NCI-H2196 treated with DMSO at 0.1 percent for 48 hours (cell line): Measurements from ENCODE around the gene TRERF1.

ENCODE experiments used
- DNase-seq: peaks from one replicate; lab custom pipeline; 2025; ENCODE audit not compliant: unreplicated experiment; lab: John Stamatoyannopoulos, UW

Gene TRERF1

GRCh38 chr6:42313038-42313437 lies 138.7 kb downstream of the TRERF1 start:
- no peak for DNase-seq

GRCh38 chr6:42307141-42307470 lies 144.6 kb downstream of the TRERF1 start:
- DNase-seq, result no peak

- no peak for DNase-seq
Observed at GRCh38 chr6:42306439-42307140, 145.1 kb downstream of the TRERF1 start.

- DNase-seq, result no peak
Observed at GRCh38 chr6:42304053-42304712, 147.5 kb downstream of the TRERF1 start.

- DNase-seq, result no peak
Observed at GRCh38 chr6:42302411-42302810, 149.3 kb downstream of the TRERF1 start.

GRCh38 chr6:42301986-42302385 lies 149.7 kb downstream of the TRERF1 start:
- no peak for DNase-seq

GRCh38 chr6:42300701-42301100 lies 151.0 kb downstream of the TRERF1 start:
- no peak for DNase-seq

- no peak for DNase-seq
Observed at GRCh38 chr6:42300185-42300584, 151.5 kb downstream of the TRERF1 start.

GRCh38 chr6:42297661-42298060 lies 154.1 kb downstream of the TRERF1 start:
- DNase-seq, result no peak

- DNase-seq, result no peak
Observed at GRCh38 chr6:42296614-42297013, 155.1 kb downstream of the TRERF1 start.

- DNase-seq, result no peak
Observed at GRCh38 chr6:42295677-42296076, 156.0 kb downstream of the TRERF1 start.

- DNase-seq, result no peak
Observed at GRCh38 chr6:42295181-42295580, 156.5 kb downstream of the TRERF1 start.

- DNase-seq, result no peak
Observed at GRCh38 chr6:42294759-42295158, 157.0 kb downstream of the TRERF1 start.

- no peak for DNase-seq
Observed at GRCh38 chr6:42293386-42293977, 158.2 kb downstream of the TRERF1 start.

- DNase-seq, result no peak
Observed at GRCh38 chr6:42292004-42292740, 159.6 kb downstream of the TRERF1 start.

GRCh38 chr6:42287756-42288155 lies 164.0 kb downstream of the TRERF1 start:
- DNase-seq, result no peak

GRCh38 chr6:42281570-42281969 lies 170.2 kb downstream of the TRERF1 start:
- no peak for DNase-seq

- DNase-seq, result no peak
Observed at GRCh38 chr6:42280966-42281533, 170.7 kb downstream of the TRERF1 start.

- DNase-seq, result no peak
Observed at GRCh38 chr6:42279966-42280629, 171.6 kb downstream of the TRERF1 start.

- no peak for DNase-seq
Observed at GRCh38 chr6:42279144-42279781, 172.5 kb downstream of the TRERF1 start.
